HG02763 (cell line): ENCODE data around the gene SLC16A6.
A peak's percentile ranks its signal among the peaks of the same experiment; 100 is the strongest.
"Not testable (repeated sequence)": the region's sequence is repeated elsewhere in the genome, so short reads cannot be mapped to it uniquely, and the experiment has no call there.

Experiments used
- ATAC-seq: cut with Tn5 transposase; IDR thresholded peaks from one replicate; pipeline ENCODE4 v1.9.1; 2021; ENCODE audit warnings: mild to moderate bottlenecking, moderate library complexity; ENCODE audit not compliant: unreplicated experiment

SLC16A6 gene

GRCh38 chr17:68253426-68253825 is 37.5 kb downstream of the SLC16A6 start:
- ATAC-seq: not testable (repeated sequence)

GRCh38 chr17:68249354-68249765 is 41.6 kb downstream of the SLC16A6 start:
- ATAC-seq: no peak

GRCh38 chr17:68248891-68249290 is 42.0 kb downstream of the SLC16A6 start:
- no peak for ATAC-seq

GRCh38 chr17:68248199-68248825 is 42.6 kb downstream of the SLC16A6 start:
- peak; percentile 26 for ATAC-seq

- ATAC-seq: peak; percentile 91
Measured at GRCh38 chr17:68247445-68248198, 43.3 kb downstream of the SLC16A6 start, which contains the start of gene AMZ2. TSS of gene AMZ2 (plus strand) at chr17:68248043. CDS start at chr17:68250188, 2,145 bp downstream.

GRCh38 chr17:68246271-68247028 is 44.5 kb downstream of the SLC16A6 start:
- ATAC-seq: no peak

GRCh38 chr17:68239632-68240366 is 51.1 kb downstream of the SLC16A6 start:
- ATAC-seq: no peak

- no peak for ATAC-seq
Measured at GRCh38 chr17:68238871-68239253, 52.1 kb downstream of the SLC16A6 start.

GRCh38 chr17:68238164-68238870 is 52.6 kb downstream of the SLC16A6 start:
- peak; percentile 12 for ATAC-seq

- ATAC-seq: peak; percentile 67
Measured at GRCh38 chr17:68237369-68238163, 53.4 kb downstream of the SLC16A6 start.

- not testable (repeated sequence) for ATAC-seq
Measured at GRCh38 chr17:68235336-68235791, 55.6 kb downstream of the SLC16A6 start.

- ATAC-seq: not testable (repeated sequence)
Measured at GRCh38 chr17:68234726-68235335, 56.1 kb downstream of the SLC16A6 start.

- not testable (repeated sequence) for ATAC-seq
Measured at GRCh38 chr17:68232741-68233140, 58.2 kb downstream of the SLC16A6 start.

- ATAC-seq: no peak
Measured at GRCh38 chr17:68231541-68231940, 59.4 kb downstream of the SLC16A6 start.

GRCh38 chr17:68231131-68231530 is 59.8 kb downstream of the SLC16A6 start:
- ATAC-seq: not testable (repeated sequence)

- ATAC-seq: no peak
Measured at GRCh38 chr17:68229619-68230018, 61.3 kb downstream of the SLC16A6 start.

- no peak for ATAC-seq
Measured at GRCh38 chr17:68228817-68229570, 61.9 kb downstream of the SLC16A6 start.

- ATAC-seq: not testable (repeated sequence)
Measured at GRCh38 chr17:68228039-68228680, 62.8 kb downstream of the SLC16A6 start.
